Stomach smooth muscle (tissue), 2 donors: ENCODE measurements around the gene RAMAC.

ENCODE experiments used
- H3K27ac ChIP-seq: one replicate; pipeline ENCODE4 v1.7.0; 2013; ENCODE audit warnings: mild to moderate bottlenecking, low read length, inconsistent platforms
- H3K27me3 ChIP-seq, 2 donors: one replicate each; pipeline ENCODE4 v1.7.0; 2013; ENCODE audit warnings: low read length in 2 of 2; ENCODE audit not compliant: insufficient read depth in 2 of 2, control insufficient read depth in 1 of 2
- H3K36me3 ChIP-seq, 2 donors: one replicate each; pipeline ENCODE4 v1.7.0; 2013; ENCODE audit warnings: low read length in 2 of 2; ENCODE audit not compliant: control insufficient read depth in 2 of 2, insufficient read depth in 2 of 2
- H3K4me1 ChIP-seq: one replicate; pipeline ENCODE4 v1.7.0; 2013; ENCODE audit warnings: low read length; ENCODE audit not compliant: control insufficient read depth, insufficient read depth
- H3K4me3 ChIP-seq, 2 donors: one replicate each; pipeline ENCODE4 v1.7.0; 2013; ENCODE audit warnings: low read length in 2 of 2
- H3K9ac ChIP-seq, 2 donors: one replicate each; pipeline ENCODE4 v1.7.0; 2013; ENCODE audit warnings: low read length in 2 of 2, mild to moderate bottlenecking in 1 of 2
- H3K9me3 ChIP-seq, 2 donors: one replicate each; pipeline ENCODE4 v1.7.0; 2013; ENCODE audit warnings: low read length in 2 of 2; ENCODE audit not compliant: control insufficient read depth in 2 of 2
- donor health status: healthy.
- donor health status: Pancreatic carcinoma.

The RAMAC gene

DNA sequence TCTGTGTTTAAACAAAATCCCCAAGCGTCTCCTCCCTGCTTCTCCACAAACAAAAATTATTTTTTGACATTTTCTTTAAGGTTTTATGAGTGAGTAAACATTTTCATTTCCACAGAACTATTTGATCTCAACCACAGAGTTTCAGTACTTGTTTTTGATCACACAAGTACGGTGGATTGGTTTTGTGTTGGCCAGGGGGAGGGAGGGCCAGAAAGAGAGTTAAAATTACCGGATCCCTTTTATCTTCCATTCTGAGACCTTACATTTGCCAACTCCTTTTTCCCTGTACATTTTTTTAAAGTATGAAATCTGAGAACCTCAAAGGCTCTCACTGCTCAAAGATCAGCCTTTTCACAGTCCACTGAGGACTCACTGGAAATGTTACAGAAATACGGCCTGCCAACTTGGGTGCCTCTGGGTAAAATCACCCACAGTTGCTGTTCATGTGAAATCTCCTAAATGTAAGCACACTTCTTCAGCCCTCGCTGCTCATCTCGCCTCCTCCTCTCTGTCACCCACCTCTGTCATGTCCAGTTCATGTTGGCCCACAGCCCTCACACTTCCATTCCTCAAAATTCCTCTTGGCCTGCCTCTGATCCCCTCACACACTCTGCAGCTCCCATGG, 35.2 kb upstream of the RAMAC start:
- no peaks in the 10 kb centered on the region for H3K36me3 ChIP-seq
- H3K9ac ChIP-seq, result peak overlapping the region; percentile 13 to 19
- peak overlapping the region; percentile 41 for H3K27ac ChIP-seq
- no peaks in the 10 kb centered on the region for H3K27me3 ChIP-seq
- H3K4me1 ChIP-seq, result peaks cover 19% of the 10 kb centered on the region
- no peaks in the 10 kb centered on the region for H3K9me3 ChIP-seq
- peak overlapping the region; percentile 73 to 75 for H3K4me3 ChIP-seq

DNA sequence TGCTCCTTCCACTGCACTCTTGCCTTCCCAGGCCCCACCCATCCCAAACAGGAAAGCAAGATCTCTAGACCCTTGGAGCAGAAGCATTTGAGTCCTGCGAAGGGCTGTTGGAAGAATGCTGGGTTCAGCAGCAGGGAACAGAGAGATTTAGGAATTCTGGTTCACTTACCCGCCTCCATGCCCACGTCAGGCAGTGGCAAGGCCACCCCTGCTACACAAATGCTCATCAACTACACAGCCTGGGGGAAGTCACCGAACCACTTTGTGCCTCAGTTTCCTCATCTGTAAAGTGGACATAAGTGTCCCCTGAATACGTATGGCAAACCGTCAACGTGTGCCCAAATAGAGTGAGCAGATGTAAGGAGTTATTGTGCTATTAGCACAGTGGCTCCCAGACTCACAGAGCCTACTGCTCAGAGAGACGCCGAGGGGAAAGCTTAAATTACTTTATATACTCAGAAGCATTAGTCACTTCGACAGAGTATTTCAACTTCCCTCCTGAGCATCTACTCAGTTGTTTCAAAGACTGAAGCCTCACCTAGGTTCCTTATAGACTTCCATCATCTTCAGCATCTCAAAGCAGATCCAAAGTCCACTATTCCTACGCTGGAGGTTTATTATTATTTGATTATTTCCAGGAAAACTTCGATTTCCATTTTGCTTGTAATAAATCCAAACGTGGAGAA, 34.4 kb upstream of the RAMAC start:
- Histone ChIP-seq H3K9ac (peak overlapping the region; percentile 42 to 63), H3K36me3 (no peaks in the 10 kb centered on the region), H3K9me3 (no peaks in the 10 kb centered on the region), H3K27ac (peak overlapping the region; percentile 41), H3K27me3 (no peaks in the 10 kb centered on the region), H3K4me3 (peak overlapping the region; percentile 73 to 75), H3K4me1 (peaks cover 19% of the 10 kb centered on the region)

DNA sequence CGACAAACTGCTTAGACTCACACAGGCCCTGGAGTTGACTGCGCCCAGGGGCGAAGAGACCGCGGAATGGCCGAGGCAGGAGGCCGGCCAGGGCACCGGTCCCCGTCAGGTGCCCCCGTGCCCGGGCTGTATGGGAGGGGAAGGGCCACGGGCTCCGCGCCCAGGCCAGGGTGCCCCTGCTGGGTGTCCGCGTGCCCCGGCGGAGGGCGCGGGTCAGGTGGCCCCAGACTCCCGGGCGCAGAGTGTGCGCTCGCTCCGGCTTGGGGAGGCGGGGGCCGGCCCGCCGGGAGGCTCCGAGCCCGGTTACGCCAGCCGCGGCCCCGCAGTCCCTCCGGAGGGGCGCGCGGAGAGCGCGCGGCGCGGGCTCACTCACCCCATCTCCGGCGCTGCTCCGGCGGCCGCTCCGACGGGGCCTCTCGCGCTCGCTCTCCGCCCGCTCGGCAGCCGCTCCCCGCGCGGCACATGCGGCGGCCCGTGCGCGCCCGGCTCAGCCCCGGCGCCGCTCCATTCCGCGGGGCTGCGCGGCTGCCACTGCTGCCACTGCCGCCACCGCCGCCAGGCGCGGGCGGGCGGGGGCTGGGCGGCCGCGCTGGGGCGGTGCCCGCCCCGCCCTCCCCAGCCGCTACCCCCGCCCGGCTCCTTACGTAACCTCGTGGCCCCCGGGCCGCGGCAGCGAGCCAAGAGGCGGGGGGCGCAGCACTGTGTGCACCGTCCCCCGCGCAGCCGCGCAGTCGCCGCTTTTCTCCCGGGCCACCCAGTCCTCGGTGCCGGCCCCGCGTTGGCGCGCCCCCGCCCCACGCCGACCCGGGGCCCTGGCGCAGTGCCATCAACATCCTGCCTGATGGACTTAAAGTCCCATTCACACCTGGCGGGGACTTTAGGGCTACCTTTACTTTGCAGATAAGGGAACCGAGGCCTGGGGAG, 33.6 kb upstream of the RAMAC start, which contains the start of gene HOMER2:
Gene HOMER2 (minus strand): TSS at position 563 of the 924 bp plus-strand sequence. CDS start 185 bp downstream, at position 378.
- H3K27ac ChIP-seq, result peak within 1 kb of the TSS; percentile 41
- peak within 1 kb of the TSS; percentile 73 to 75 for H3K4me3 ChIP-seq
- H3K9ac ChIP-seq, result peak within 1 kb of the TSS; percentile 42 to 63
- H3K36me3 ChIP-seq, result no peaks in the 10 kb centered on the region
- H3K27me3 ChIP-seq, result no peaks in the 10 kb centered on the region
- no peaks in the 10 kb centered on the region for H3K9me3 ChIP-seq
- peaks cover 19% of the 10 kb centered on the region for H3K4me1 ChIP-seq

DNA sequence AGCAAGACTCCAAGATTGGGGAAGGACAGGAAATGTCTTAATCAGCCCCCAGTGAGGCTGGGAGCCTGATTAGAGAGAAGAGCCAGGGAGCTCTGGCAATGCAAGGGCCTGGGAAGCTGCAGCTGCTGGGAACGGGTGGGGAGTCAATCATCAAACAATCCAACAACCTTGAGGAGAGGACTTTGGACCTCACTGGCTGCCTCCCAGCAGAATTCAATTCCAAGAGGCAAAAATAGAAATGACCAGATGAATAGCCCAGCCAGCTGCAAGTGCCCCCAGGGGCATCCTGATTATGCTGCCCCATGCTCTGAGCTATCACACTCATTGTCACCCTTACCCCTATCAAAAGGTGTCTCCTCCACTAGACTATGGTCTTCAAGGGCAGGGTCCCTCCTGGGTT, 27.4 kb upstream of the RAMAC start:
- no peak overlapping the region for H3K9ac ChIP-seq
- no peaks in the 10 kb centered on the region for H3K9me3 ChIP-seq
- H3K4me3 ChIP-seq, result no peak overlapping the region
- no peaks in the 10 kb centered on the region for H3K36me3 ChIP-seq
- H3K27ac ChIP-seq, result no peak overlapping the region
- no peaks in the 10 kb centered on the region for H3K27me3 ChIP-seq
- no peaks in the 10 kb centered on the region for H3K4me1 ChIP-seq

DNA sequence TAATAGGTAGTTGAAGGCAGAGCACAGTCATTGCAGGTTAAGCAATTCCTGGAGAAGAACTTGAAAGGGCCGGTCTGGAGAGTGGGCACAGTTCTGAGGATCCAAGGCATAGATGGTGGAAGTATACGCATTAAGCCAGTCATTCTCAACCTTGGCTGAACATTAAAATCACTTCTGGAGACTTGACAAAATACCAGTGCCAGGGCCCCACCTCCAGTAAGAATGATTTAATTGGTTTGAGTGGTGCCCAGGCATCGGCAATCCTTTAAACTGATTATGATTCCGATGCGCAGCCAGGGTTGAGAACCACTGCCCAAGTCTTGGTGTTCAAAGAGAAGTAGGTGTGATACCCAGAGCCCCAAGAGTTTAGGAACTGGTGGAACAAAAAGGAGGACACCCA, 26.6 kb upstream of the RAMAC start:
- H3K9me3 ChIP-seq, result no peaks in the 10 kb centered on the region
- H3K4me1 ChIP-seq, result no peaks in the 10 kb centered on the region
- no peak overlapping the region for H3K4me3 ChIP-seq
- no peak overlapping the region for H3K9ac ChIP-seq
- no peak overlapping the region for H3K27ac ChIP-seq
- H3K27me3 ChIP-seq, result no peaks in the 10 kb centered on the region
- no peaks in the 10 kb centered on the region for H3K36me3 ChIP-seq

DNA sequence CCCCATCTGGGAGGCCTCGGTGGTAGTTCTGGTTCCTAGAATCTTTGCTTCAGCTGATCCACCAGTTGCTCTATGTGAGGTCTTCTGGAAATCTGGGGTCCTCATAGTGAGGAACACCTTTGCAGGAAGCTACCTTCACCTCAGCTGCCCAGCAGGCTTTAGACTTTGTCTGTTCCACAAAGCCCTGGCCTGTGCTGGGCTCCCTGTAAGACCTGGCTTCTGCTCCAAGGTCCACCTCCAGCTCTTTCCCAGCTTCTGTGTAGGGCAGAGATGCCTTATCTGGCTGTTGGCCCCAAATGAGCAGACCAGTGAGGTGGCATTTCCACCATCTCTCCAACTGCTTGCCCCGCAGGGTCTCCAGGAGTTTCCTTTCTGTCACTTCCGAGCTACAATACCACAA, 25.2 kb upstream of the RAMAC start:
- Histone ChIP-seq H3K4me1 (no peaks in the 10 kb centered on the region), H3K36me3 (no peaks in the 10 kb centered on the region), H3K9ac (no peak overlapping the region), H3K27ac (no peak overlapping the region), H3K27me3 (no peaks in the 10 kb centered on the region), H3K9me3 (no peaks in the 10 kb centered on the region), H3K4me3 (no peak overlapping the region)

DNA sequence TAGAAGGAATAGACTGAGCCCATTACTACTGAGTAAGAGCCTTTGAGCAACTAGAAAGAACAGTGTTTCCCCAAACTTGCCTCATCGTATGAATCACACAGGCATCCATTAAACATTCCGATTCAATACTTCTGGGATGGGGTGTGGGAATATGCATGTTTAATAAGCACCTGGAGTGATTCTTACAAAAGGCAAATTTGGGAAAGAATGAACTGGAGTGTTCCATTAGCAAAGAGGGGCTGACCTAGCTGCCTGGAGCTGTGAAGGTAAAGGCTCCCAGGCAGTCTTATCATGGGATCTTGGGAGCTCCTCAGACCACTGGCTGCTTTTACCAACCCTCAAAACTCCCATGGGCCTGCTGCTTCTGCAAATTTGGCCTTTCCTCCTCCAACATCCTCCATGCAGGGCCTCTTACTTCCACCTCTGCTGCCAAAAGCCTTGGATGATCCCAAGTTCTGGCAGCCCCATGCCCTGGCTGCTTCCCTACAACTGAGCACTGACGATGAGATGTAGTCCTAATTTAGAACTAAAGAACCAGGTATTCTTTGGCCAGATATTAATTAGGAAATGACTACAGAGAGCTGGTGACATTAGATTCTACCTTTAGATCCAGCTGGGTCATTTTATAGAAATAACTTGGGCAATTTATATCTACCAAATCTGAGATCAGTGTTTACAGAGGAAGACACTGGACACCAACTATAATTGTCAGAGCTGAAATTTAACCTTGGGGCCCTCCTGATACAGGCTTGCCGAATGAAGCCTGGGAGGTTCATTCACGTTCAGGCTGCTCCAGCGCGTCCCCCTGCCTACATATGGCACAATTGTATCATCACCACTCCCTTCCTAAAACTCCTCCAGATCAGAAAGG, 22.3 kb upstream of the RAMAC start:
- Histone ChIP-seq H3K4me1 (no peaks in the 10 kb centered on the region), H3K27me3 (no peaks in the 10 kb centered on the region), H3K36me3 (no peaks in the 10 kb centered on the region), H3K4me3 (no peak overlapping the region), H3K9ac (no peak overlapping the region), H3K9me3 (no peaks in the 10 kb centered on the region), H3K27ac (no peak overlapping the region)

DNA sequence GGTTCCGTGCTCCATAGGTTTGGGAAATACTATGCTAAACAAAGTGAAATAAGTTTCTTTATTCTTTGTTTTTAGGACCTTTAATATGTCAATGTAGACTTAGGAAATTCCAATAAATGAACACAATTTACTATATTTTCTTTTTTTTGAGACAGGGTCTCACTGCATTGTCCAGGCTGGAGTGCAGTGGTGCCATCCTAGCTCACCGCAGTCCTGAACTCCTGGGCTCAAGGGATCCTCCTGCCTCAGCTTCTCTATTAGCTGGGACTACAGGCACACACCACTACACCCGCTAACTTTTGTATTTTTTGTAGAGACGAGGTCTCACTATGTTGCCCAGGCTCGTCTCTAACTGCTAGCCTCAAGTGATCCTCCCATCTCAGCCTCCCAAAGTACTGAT, 21.1 kb upstream of the RAMAC start:
- Histone ChIP-seq H3K4me1 (no peaks in the 10 kb centered on the region), H3K27me3 (no peaks in the 10 kb centered on the region), H3K36me3 (no peaks in the 10 kb centered on the region)

DNA sequence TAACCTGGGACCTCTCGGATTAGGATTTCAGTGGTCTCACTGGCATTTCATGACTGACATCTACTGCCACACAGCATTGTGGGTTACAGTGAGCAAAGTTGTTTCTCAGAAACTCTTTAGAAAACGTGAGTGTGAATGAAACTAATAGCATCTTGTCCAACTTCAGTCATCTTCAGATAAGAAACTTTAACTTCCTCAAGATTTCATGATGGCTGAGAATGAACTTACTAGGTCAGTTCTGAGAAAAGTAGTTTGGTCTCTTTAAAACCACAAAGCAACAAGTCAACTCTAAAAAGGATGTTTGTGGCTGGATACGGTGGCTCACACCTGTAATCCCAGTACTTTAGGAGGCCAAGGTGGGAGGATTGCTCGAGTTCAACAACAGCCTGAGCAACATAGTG, 19.3 kb upstream of the RAMAC start:
- Histone ChIP-seq H3K4me3 (no peak overlapping the region), H3K9ac (no peak overlapping the region), H3K27ac (no peak overlapping the region), H3K4me1 (no peaks in the 10 kb centered on the region), H3K9me3 (no peaks in the 10 kb centered on the region), H3K27me3 (no peaks in the 10 kb centered on the region), H3K36me3 (no peaks in the 10 kb centered on the region)

More for the DNA sequence above, 21.1 kb upstream of the RAMAC start:
- Histone ChIP-seq H3K4me3 (no peak overlapping the region), H3K27ac (no peak overlapping the region), H3K9me3 (no peaks in the 10 kb centered on the region), H3K9ac (no peak overlapping the region)

DNA sequence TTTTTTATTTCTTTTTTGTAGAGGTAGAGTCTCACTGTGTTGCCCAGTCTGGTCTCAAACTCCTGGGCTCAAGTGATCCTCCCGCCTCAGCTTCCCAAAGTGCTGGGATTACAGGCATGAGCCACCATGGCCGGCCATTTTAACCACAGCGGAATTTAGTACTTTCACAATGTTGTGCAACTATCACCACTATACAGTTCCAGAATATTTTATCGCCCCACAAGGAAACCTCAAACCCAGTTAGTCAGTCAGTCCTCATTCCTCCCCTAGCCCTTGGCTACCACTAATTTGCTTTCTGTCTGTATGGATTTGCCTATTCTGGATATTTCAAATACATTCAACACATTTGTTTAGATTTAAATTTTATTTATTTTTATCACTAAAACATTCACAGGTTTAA, 17.9 kb upstream of the RAMAC start:
- no peak overlapping the region for H3K27ac ChIP-seq
- no peaks in the 10 kb centered on the region for H3K27me3 ChIP-seq
- no peak overlapping the region for H3K4me3 ChIP-seq
- H3K36me3 ChIP-seq, result no peaks in the 10 kb centered on the region
- no peaks in the 10 kb centered on the region for H3K4me1 ChIP-seq
- H3K9me3 ChIP-seq, result no peaks in the 10 kb centered on the region
- no peak overlapping the region for H3K9ac ChIP-seq
